GM21717 (cell line): Measurements from ENCODE around the gene KCTD5.

Experiments
- ATAC-seq: cut with Tn5 transposase; IDR thresholded peaks from one replicate; pipeline ENCODE4 v1.9.1; 2021; ENCODE audit warnings: mild to moderate bottlenecking, moderate library complexity; ENCODE audit not compliant: unreplicated experiment

Gene KCTD5

GRCh38 chr16:2748757-2749455, 66.6 kb downstream of the KCTD5 start:
- ATAC-seq, result no peak

GRCh38 chr16:2749476-2749875, 67.2 kb downstream of the KCTD5 start:
- ATAC-seq, result no peak

- ATAC-seq, result no peak
Measured at GRCh38 chr16:2749936-2750335, 67.6 kb downstream of the KCTD5 start.

GRCh38 chr16:2751577-2752034, 69.3 kb downstream of the KCTD5 start:
- peak; percentile 26 for ATAC-seq

GRCh38 chr16:2752035-2752849, 69.9 kb downstream of the KCTD5 start, which contains the start of gene SRRM2:
Gene SRRM2 (plus strand): TSS chr16:2752638. CDS start chr16:2756365, 3,727 bp downstream.
- ATAC-seq, result peak; percentile 66

GRCh38 chr16:2752850-2753732, 70.8 kb downstream of the KCTD5 start:
- peak; percentile 36 for ATAC-seq

GRCh38 chr16:2753733-2754020, 71.4 kb downstream of the KCTD5 start:
- ATAC-seq, result no peak

- ATAC-seq, result no peak
Measured at GRCh38 chr16:2755158-2755557, 72.8 kb downstream of the KCTD5 start.

- no peak for ATAC-seq
Measured at GRCh38 chr16:2756288-2757015, 74.1 kb downstream of the KCTD5 start.

- ATAC-seq, result no peak
Measured at GRCh38 chr16:2757344-2757743, 75.0 kb downstream of the KCTD5 start.
